Transverse colon (tissue), 4 donors: ENCODE measurements around the gene CCNDBP1.

Experiments used
- EP300 ChIP-seq: sonication (generic); formaldehyde crosslinking; IDR thresholded peaks from one replicate; pipeline ENCODE4 v1.6.1; 2017; ENCODE audit warnings: antibody characterized with exemption, low read depth
- POLR2A ChIP-seq: fragments of 450-650 bp; IDR thresholded peaks from one replicate; pipeline ENCODE4 v1.6.1; 2016; ENCODE audit warnings: antibody characterized with exemption, mild to moderate bottlenecking, moderate library complexity
- POLR2AphosphoS5 ChIP-seq, 3 donors: sonication (generic); formaldehyde crosslinking; IDR thresholded peaks; one replicate each; pipeline ENCODE4 v1.6.1; 2016; ENCODE audit warnings: antibody characterized with exemption in 3 of 3
- TF ChIP-seq, protein P1 (sequence below), 5 experiments: fragments of 200-600 bp in 3 of 5; fragments of 450-650 bp in 2 of 5; sonication (generic) in 3 of 5; IDR thresholded peaks; 1 replicate in 2 of 5; 2 replicates in 3 of 5; pipeline ENCODE4 v1.5.1; 2016 to 2017; ENCODE audit warnings: antibody characterized with exemption in 5 of 5, inconsistent platforms in 3 of 5, mild to moderate bottlenecking in 2 of 5, moderate library complexity in 1 of 5

DNA sequence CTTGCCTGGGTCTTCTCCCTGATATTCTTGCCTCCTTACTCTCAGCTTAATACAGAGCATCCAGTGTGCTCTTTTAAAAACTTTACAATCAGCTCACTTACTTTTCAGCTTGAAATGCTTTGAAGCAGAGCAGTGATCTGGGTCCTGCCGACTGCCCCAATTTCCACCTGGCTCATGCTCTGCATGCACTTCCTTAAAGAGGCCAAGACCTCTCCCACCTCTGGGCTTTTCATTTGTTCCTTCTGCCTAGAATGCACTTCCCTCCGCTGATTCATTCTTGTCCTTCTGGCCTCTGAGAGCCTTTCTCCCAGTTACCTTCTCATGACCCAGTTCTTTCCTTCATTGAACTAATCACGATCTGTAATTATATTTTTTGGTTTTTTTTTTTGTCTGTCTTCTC, 1.9 kb upstream of the CCNDBP1 start:
- TF ChIP-seq, protein P1, sequence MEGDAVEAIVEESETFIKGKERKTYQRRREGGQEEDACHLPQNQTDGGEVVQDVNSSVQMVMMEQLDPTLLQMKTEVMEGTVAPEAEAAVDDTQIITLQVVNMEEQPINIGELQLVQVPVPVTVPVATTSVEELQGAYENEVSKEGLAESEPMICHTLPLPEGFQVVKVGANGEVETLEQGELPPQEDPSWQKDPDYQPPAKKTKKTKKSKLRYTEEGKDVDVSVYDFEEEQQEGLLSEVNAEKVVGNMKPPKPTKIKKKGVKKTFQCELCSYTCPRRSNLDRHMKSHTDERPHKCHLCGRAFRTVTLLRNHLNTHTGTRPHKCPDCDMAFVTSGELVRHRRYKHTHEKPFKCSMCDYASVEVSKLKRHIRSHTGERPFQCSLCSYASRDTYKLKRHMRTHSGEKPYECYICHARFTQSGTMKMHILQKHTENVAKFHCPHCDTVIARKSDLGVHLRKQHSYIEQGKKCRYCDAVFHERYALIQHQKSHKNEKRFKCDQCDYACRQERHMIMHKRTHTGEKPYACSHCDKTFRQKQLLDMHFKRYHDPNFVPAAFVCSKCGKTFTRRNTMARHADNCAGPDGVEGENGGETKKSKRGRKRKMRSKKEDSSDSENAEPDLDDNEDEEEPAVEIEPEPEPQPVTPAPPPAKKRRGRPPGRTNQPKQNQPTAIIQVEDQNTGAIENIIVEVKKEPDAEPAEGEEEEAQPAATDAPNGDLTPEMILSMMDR (IDR thresholded peaks at IDR 0.05): no peak
- no peak for TF ChIP-seq EP300
- TF ChIP-seq POLR2A: no peak
- no peak for TF ChIP-seq POLR2AphosphoS5 (IDR thresholded peaks at IDR 0.05)
